ENCODE results near the gene TREML2. TPM values are rescaled to one million over a fixed set of nuclear protein-coding genes. Genes with fewer than 3 reads are reported as not detected.

The TREML2 gene
- under 0.01 TPM in 1 of 2 replicates, not detected in the other for total RNA-seq

GRCh38 chr6:41200901-41201763 lies at the start of gene TREML2:
TREML2 (minus strand) TSS chr6:41201149; CDS start chr6:41201008, 141 bp downstream.

GRCh38 chr6:41228096-41228495 lies 27.1 kb upstream of the TREML2 start, which contains the start of gene TREML4:
TREML4 (plus strand) TSS chr6:41228349; CDS start chr6:41228428, 79 bp downstream.

GRCh38 chr6:41162687-41163418 lies 38.1 kb downstream of the TREML2 start, which contains the start of gene TREM2:
TREM2 (minus strand) TSS chr6:41163116; CDS start chr6:41163082, 34 bp downstream.

GRCh38 chr6:41153992-41154625 lies 46.8 kb downstream of the TREML2 start, which contains the start of gene TREML1:
TREML1 (minus strand) TSS chr6:41154347; CDS start chr6:41154288, 59 bp downstream.

Other genes starting within 250 kb of the TREML2 start
- gene UNC5CL, start 161.9 kb downstream of the TREML2 start, total RNA-seq: 0.13 and 0.32 TPM in 2 replicates
- gene TSPO2, start 158.7 kb downstream of the TREML2 start, total RNA-seq: not detected in 2 replicates
- gene APOBEC2, start 147.9 kb downstream of the TREML2 start, total RNA-seq: not detected in 2 replicates
- 7.9 and 12.8 TPM in 2 replicates for gene OARD1, start 128.8 kb downstream of the TREML2 start, total RNA-seq
- 13.8 and 18.1 TPM in 2 replicates for gene NFYA, start 128.2 kb downstream of the TREML2 start, total RNA-seq
- gene TREML1, start 46.8 kb downstream of the TREML2 start, total RNA-seq: not detected in 2 replicates
- gene TREM2, start 38.0 kb downstream of the TREML2 start, total RNA-seq: not detected in 2 replicates
- gene TREML4, start 27.2 kb upstream of the TREML2 start, total RNA-seq: 0.13 TPM in 1 of 2 replicates, not detected in the other
- gene TREM1, start 85.5 kb upstream of the TREML2 start, total RNA-seq: 1.2 and 8.7 TPM in 2 replicates
- gene NCR2, start 134.5 kb upstream of the TREML2 start, total RNA-seq: not detected in 2 replicates